ENCODE data around the gene NSUN5.

- TF ChIP-seq ZNF184 (tag by site-specific recombination; IDR thresholded peaks at IDR 0.05) (no peak), REST (tag by site-specific recombination; IDR thresholded peaks at IDR 0.05) (no peak), MYNN (tag by site-specific recombination; IDR thresholded peaks at IDR 0.05; ENCODE audit: borderline replicate concordance) (no peak), PRDM10 (tag by site-specific recombination; IDR thresholded peaks at IDR 0.05) (no peak), OSR2 (tag by site-specific recombination; IDR thresholded peaks at IDR 0.05) (no peak), KLF10 (tag by site-specific recombination; IDR thresholded peaks at IDR 0.05) (no peak), ZNF221 (tag by site-specific recombination; IDR thresholded peaks at IDR 0.05; ENCODE audit: borderline replicate concordance) (no peak), ZNF747 (tag by site-specific recombination; IDR thresholded peaks at IDR 0.05) (no peak), GLI4 (tag by site-specific recombination; IDR thresholded peaks at IDR 0.05) (no peak)
- TF ChIP-seq, protein P1, sequence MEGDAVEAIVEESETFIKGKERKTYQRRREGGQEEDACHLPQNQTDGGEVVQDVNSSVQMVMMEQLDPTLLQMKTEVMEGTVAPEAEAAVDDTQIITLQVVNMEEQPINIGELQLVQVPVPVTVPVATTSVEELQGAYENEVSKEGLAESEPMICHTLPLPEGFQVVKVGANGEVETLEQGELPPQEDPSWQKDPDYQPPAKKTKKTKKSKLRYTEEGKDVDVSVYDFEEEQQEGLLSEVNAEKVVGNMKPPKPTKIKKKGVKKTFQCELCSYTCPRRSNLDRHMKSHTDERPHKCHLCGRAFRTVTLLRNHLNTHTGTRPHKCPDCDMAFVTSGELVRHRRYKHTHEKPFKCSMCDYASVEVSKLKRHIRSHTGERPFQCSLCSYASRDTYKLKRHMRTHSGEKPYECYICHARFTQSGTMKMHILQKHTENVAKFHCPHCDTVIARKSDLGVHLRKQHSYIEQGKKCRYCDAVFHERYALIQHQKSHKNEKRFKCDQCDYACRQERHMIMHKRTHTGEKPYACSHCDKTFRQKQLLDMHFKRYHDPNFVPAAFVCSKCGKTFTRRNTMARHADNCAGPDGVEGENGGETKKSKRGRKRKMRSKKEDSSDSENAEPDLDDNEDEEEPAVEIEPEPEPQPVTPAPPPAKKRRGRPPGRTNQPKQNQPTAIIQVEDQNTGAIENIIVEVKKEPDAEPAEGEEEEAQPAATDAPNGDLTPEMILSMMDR (tag by site-specific recombination; IDR thresholded peaks at IDR 0.05) = no peak
Measured at GRCh38 chr7:73343671-73344380, 35.2 kb upstream of the NSUN5 start.
